Cardiac fibroblast (primary cell): ENCODE results near the gene ATP8B1.
"Not testable (repeated sequence)": the region's sequence is repeated elsewhere in the genome, so short reads cannot be mapped to it uniquely, and the experiment has no call there.

Experiments
- DNase-seq, 2 donors: peaks; one replicate each; pipeline versions ENCODE4 v3.0.0 to v3.0.0-alpha.2; 2010; ENCODE audit warnings: low read depth in 2 of 2
- H3K4me3 ChIP-seq, 2 donors: replicated peaks in 1 of 2; 1 replicate in 1 of 2; 2 replicates in 1 of 2; pipeline ENCODE4 v1.5.1; 2011; ENCODE audit warnings: low read depth in 2 of 2, low read length in 2 of 2, mild to moderate bottlenecking in 2 of 2, moderate library complexity in 1 of 2
- CTCF ChIP-seq: IDR thresholded peaks from one replicate; pipeline ENCODE4 v1.5.1; 2011; ENCODE audit warnings: low read depth, mild to moderate bottlenecking, low read length, inconsistent platforms

The ATP8B1 gene

GRCh38 chr18:57733861-57734260, 69.3 kb downstream of the ATP8B1 start:
- TF ChIP-seq CTCF = no peak
- no peak overlapping the region for H3K4me3 ChIP-seq
- no peak for DNase-seq

- no peak for DNase-seq
- H3K4me3 ChIP-seq = no peak overlapping the region
- no peak for TF ChIP-seq CTCF
Observed at GRCh38 chr18:57730146-57730545, 73.0 kb downstream of the ATP8B1 start.

GRCh38 chr18:57728941-57729511, 74.1 kb downstream of the ATP8B1 start:
- no peak overlapping the region for H3K4me3 ChIP-seq
- TF ChIP-seq CTCF = no peak
- peak in 1 of 2 donors; percentile 35 for DNase-seq

- no peak for TF ChIP-seq CTCF
- DNase-seq = peak; percentile 42 to 55
- H3K4me3 ChIP-seq = no peak overlapping the region
Observed at GRCh38 chr18:57727952-57728807, 74.9 kb downstream of the ATP8B1 start.

GRCh38 chr18:57719211-57719935, 83.7 kb downstream of the ATP8B1 start:
- not testable (repeated sequence) for DNase-seq, H3K4me3 ChIP-seq

GRCh38 chr18:57716549-57716948, 86.6 kb downstream of the ATP8B1 start:
- no peak for DNase-seq
- no peak overlapping the region for H3K4me3 ChIP-seq
- no peak for TF ChIP-seq CTCF

GRCh38 chr18:57715671-57716070, 87.4 kb downstream of the ATP8B1 start:
- DNase-seq = no peak
- H3K4me3 ChIP-seq = no peak overlapping the region
- no peak for TF ChIP-seq CTCF
